Epithelial cell of esophagus (primary cell): ENCODE data around the gene TMEM214.

Source experiments
- DNase-seq: peaks from one replicate; pipeline ENCODE4 v3.0.0; 2010; ENCODE audit warnings: low read depth
- H3K4me3 ChIP-seq: 2 replicates; pipeline ENCODE4 v1.5.1; 2011; ENCODE audit warnings: mild to moderate bottlenecking, low read length, control low read depth
- CTCF ChIP-seq: IDR thresholded peaks from 2 replicates; pipeline ENCODE4 v1.5.1; 2011; ENCODE audit warnings: low read depth, mild to moderate bottlenecking, low read length, control low read depth, inconsistent platforms; ENCODE audit not compliant: insufficient read depth; ENCODE audit errors: missing control alignments

The TMEM214 gene

GRCh38 chr2:27069436-27069835 lies 36.7 kb downstream of the TMEM214 start:
- H3K4me3 ChIP-seq: no peak overlapping the region
- TF ChIP-seq CTCF: no peak
- no peak for DNase-seq

- no peak for DNase-seq
- peak overlapping the region; percentile 99 for H3K4me3 ChIP-seq
- no peak for TF ChIP-seq CTCF
Measured at GRCh38 chr2:27069961-27070618, 37.3 kb downstream of the TMEM214 start.

- H3K4me3 ChIP-seq: peak overlapping the region; percentile 99
- TF ChIP-seq CTCF: no peak
- DNase-seq: no peak
Measured at GRCh38 chr2:27070653-27071276, 38.0 kb downstream of the TMEM214 start.

GRCh38 chr2:27071277-27071989 lies 38.7 kb downstream of the TMEM214 start, which contains the start of gene OST4:
Gene OST4, minus strand, starts transcription at chr2:27071654.
- no peak for TF ChIP-seq CTCF
- peak; percentile 95 for DNase-seq
- peak within 1 kb of the TSS; percentile 99 for H3K4me3 ChIP-seq

GRCh38 chr2:27071990-27072830 lies 39.4 kb downstream of the TMEM214 start:
- peak overlapping the region; percentile 60 for H3K4me3 ChIP-seq
- TF ChIP-seq CTCF: no peak
- DNase-seq: no peak

- no peak overlapping the region for H3K4me3 ChIP-seq
- TF ChIP-seq CTCF: no peak
- no peak for DNase-seq
Measured at GRCh38 chr2:27072920-27073319, 40.2 kb downstream of the TMEM214 start.
